Parathyroid adenoma (tissue), 2 donors: ENCODE measurements around the gene ZNF281.

Source experiments
- H2AFZ ChIP-seq: fragments of 300-600 bp; sonication (generic); one replicate; pipeline ENCODE4 v1.7.0; 2017; ENCODE audit warnings: antibody characterized with exemption, mild to moderate bottlenecking
- H3K27ac ChIP-seq: fragments of 300-600 bp; sonication (generic); one replicate; pipeline ENCODE4 v1.7.0; 2017
- H3K27me3 ChIP-seq: fragments of 300-600 bp; sonication (generic); one replicate; pipeline ENCODE4 v1.7.0; 2017; ENCODE audit warnings: low read length; ENCODE audit not compliant: control insufficient read depth, insufficient read depth
- H3K36me3 ChIP-seq: fragments of 300-600 bp; sonication (generic); one replicate; pipeline ENCODE4 v1.7.0; 2017; ENCODE audit warnings: low read length; ENCODE audit not compliant: control insufficient read depth, insufficient read depth
- H3K4me1 ChIP-seq: fragments of 300-600 bp; sonication (generic); one replicate; pipeline ENCODE4 v1.7.0; 2017; ENCODE audit warnings: control low read depth
- H3K4me2 ChIP-seq: fragments of 300-600 bp; sonication (generic); one replicate; pipeline ENCODE4 v1.7.0; 2017; ENCODE audit warnings: low read length
- H3K4me3 ChIP-seq: fragments of 300-600 bp; sonication (generic); one replicate; pipeline ENCODE4 v1.7.0; 2017; ENCODE audit warnings: low read depth, low read length
- H3K79me2 ChIP-seq: fragments of 300-600 bp; sonication (generic); one replicate; pipeline ENCODE4 v1.7.0; 2017; ENCODE audit warnings: control low read depth
- H3K9ac ChIP-seq: fragments of 300-600 bp; sonication (generic); one replicate; pipeline ENCODE4 v1.7.0; 2017; ENCODE audit warnings: mild to moderate bottlenecking
- H3K9me3 ChIP-seq: fragments of 300-600 bp; sonication (generic); one replicate; pipeline ENCODE4 v1.7.0; 2017; ENCODE audit warnings: low read length; ENCODE audit not compliant: control insufficient read depth
- CTCF ChIP-seq: fragments of 300-600 bp; sonication (generic); IDR thresholded peaks from one replicate; pipeline ENCODE4 v1.7.0; 2017; ENCODE audit warnings: antibody characterized with exemption, mild to moderate bottlenecking
- donor health status: primary hyperparathyroidism.

The ZNF281 gene

DNA sequence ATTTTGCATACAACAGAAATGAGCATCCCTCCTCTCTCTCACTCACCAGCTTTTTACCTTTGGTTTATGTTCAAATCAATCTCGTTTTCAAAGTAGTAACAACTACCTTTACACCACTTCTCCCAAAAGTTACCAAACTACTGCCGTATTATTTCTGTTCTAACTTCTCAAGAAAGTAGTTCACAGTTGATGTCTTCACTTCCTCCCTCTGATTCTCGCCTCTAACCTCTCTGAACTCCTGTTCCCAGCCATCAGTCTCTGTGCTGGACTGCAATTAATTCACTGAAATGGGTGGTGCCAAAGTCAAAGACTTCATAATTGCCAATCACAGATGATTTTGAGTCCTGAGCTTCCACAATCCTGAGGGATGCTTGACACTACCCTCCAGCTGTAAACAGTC, 54.0 kb downstream of the ZNF281 start:
- Histone ChIP-seq H3K4me1 (no peaks in the 10 kb centered on the region), H3K79me2 (no peaks in the 10 kb centered on the region)

More for the DNA sequence above, 54.0 kb downstream of the ZNF281 start:
- no peak overlapping the region for H3K9ac ChIP-seq
- no peak for TF ChIP-seq CTCF
- no peaks in the 10 kb centered on the region for H3K36me3 ChIP-seq
- H3K4me2 ChIP-seq = no peak overlapping the region
- no peak overlapping the region for H2AFZ ChIP-seq
- H3K27ac ChIP-seq = no peak overlapping the region
- H3K27me3 ChIP-seq = no peaks in the 10 kb centered on the region
- H3K9me3 ChIP-seq = no peaks in the 10 kb centered on the region
- no peak overlapping the region for H3K4me3 ChIP-seq
